Stimulated activated CD8-positive, alpha-beta memory T cell treated with anti-CD3 and anti-CD28 coated beads, Interleukin-12 subunit alpha, Interleukin-12 subunit beta, amount 100 ng/mL, for 1 hour (primary cell): Measurements from ENCODE around the gene ADAM22.
"Not testable (repeated sequence)": the region's sequence is repeated elsewhere in the genome, so short reads cannot be mapped to it uniquely, and the experiment has no call there.

Source experiments
- DNase-seq: peaks from one replicate; pipeline ENCODE4 v3.0.0-alpha.2; 2020; ENCODE audit warnings: low read depth

ADAM22 gene

GRCh38 chr7:88111140-88111743 lies 177.2 kb downstream of the ADAM22 start:
- no peak for DNase-seq

GRCh38 chr7:88111954-88112471 lies 178.0 kb downstream of the ADAM22 start:
- DNase-seq, result no peak

GRCh38 chr7:88115258-88115796 lies 181.3 kb downstream of the ADAM22 start:
- no peak for DNase-seq

GRCh38 chr7:88115816-88116215 lies 181.8 kb downstream of the ADAM22 start:
- DNase-seq, result no peak

GRCh38 chr7:88116235-88116795 lies 182.3 kb downstream of the ADAM22 start:
- DNase-seq, result no peak

GRCh38 chr7:88117325-88117724 lies 183.3 kb downstream of the ADAM22 start:
- DNase-seq, result no peak

GRCh38 chr7:88121335-88121734 lies 187.3 kb downstream of the ADAM22 start:
- no peak for DNase-seq

- DNase-seq, result no peak
These were observed 193.7 kb downstream of the ADAM22 start for GRCh38 chr7:88127637-88128290.

- no peak for DNase-seq
These were observed 198.7 kb downstream of the ADAM22 start for GRCh38 chr7:88132725-88133124.

- DNase-seq, result no peak
These were observed 206.9 kb downstream of the ADAM22 start for GRCh38 chr7:88140947-88141346.

GRCh38 chr7:88141479-88141878 lies 207.4 kb downstream of the ADAM22 start:
- no peak for DNase-seq

- no peak for DNase-seq
These were observed 207.9 kb downstream of the ADAM22 start for GRCh38 chr7:88141953-88142352.

- no peak for DNase-seq
These were observed 212.6 kb downstream of the ADAM22 start for GRCh38 chr7:88146616-88147015.

- no peak for DNase-seq
These were observed 213.3 kb downstream of the ADAM22 start for GRCh38 chr7:88147341-88147740.

GRCh38 chr7:88147949-88148348 lies 213.9 kb downstream of the ADAM22 start:
- DNase-seq, result no peak

- no peak for DNase-seq
These were observed 216.0 kb downstream of the ADAM22 start for GRCh38 chr7:88150033-88150432.

GRCh38 chr7:88151119-88151790 lies 217.2 kb downstream of the ADAM22 start:
- no peak for DNase-seq

GRCh38 chr7:88153378-88153777 lies 219.3 kb downstream of the ADAM22 start:
- DNase-seq, result no peak

- DNase-seq, result no peak
These were observed 221.7 kb downstream of the ADAM22 start for GRCh38 chr7:88155756-88156155.

GRCh38 chr7:88156356-88156755 lies 222.3 kb downstream of the ADAM22 start:
- DNase-seq, result no peak

- DNase-seq, result not testable (repeated sequence)
These were observed 225.7 kb downstream of the ADAM22 start for GRCh38 chr7:88159741-88160140.

GRCh38 chr7:88165697-88166096 lies 231.6 kb downstream of the ADAM22 start:
- DNase-seq, result no peak

- no peak for DNase-seq
These were observed 233.2 kb downstream of the ADAM22 start for GRCh38 chr7:88167223-88167622.
